Stimulated activated CD8-positive, alpha-beta memory T cell treated with anti-CD3 and anti-CD28 coated beads, Interleukin-12 subunit alpha, Interleukin-12 subunit beta, amount 100 ng/mL, for 24 hours (primary cell): ENCODE data around the gene ZNRF4.

Experiments
- DNase-seq: peaks from one replicate; pipeline ENCODE4 v3.0.0-alpha.2; 2020; ENCODE audit errors: extremely low read depth

The ZNRF4 gene

DNA sequence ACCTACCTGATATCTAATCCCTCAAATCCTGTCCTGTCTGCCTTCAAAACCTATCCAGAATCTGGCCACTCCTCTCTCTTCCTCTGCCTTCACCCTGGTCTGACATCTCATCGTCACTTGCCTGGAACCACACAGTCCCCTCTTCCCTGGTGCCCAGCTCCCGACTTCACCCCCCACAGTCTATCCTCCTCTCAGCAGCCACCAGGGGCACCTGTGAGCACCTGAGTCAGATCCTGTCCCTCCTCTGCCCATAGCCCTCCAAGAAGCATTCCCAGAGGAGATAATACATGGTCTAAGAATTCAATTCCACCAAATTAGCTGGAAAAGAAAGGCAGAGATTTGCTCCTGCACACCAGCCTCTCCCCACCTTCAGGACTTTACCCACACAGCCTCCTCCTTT, 48.9 kb downstream of the ZNRF4 start:
- DNase-seq, result no peak
